ENCODE measurements around the gene SKP1.

Gene SKP1

GRCh38 chr5:134120386-134121138, 56.2 kb downstream of the SKP1 start:
- no peak for TF ChIP-seq CTCF (conservative IDR thresholded peaks at IDR 0.05; ENCODE audit: control insufficient read depth, insufficient read depth, low read depth, low read length)
- DNase-seq (ENCODE audit: low read depth) = no peak
- no peak overlapping the region for H3K4me3 ChIP-seq (ENCODE audit: control insufficient read depth, low read depth, low read length)

- no peak for DNase-seq (ENCODE audit: low read depth)
- H3K4me3 ChIP-seq (ENCODE audit: control insufficient read depth, low read depth, low read length) = no peak overlapping the region
- TF ChIP-seq CTCF (conservative IDR thresholded peaks at IDR 0.05; ENCODE audit: control insufficient read depth, insufficient read depth, low read depth, low read length) = no peak
Measured at GRCh38 chr5:134119720-134120119, 57.0 kb downstream of the SKP1 start.

- no peak for TF ChIP-seq CTCF (conservative IDR thresholded peaks at IDR 0.05; ENCODE audit: control insufficient read depth, insufficient read depth, low read depth, low read length)
- no peak overlapping the region for H3K4me3 ChIP-seq (ENCODE audit: control insufficient read depth, low read depth, low read length)
- no peak for DNase-seq (ENCODE audit: low read depth)
Measured at GRCh38 chr5:134118212-134118835, 58.4 kb downstream of the SKP1 start.

- H3K4me3 ChIP-seq (ENCODE audit: control insufficient read depth, low read depth, low read length) = no peak overlapping the region
- TF ChIP-seq CTCF (conservative IDR thresholded peaks at IDR 0.05; ENCODE audit: control insufficient read depth, insufficient read depth, low read depth, low read length) = no peak
- no peak for DNase-seq (ENCODE audit: low read depth)
Measured at GRCh38 chr5:134116789-134117761, 59.7 kb downstream of the SKP1 start.

- no peak for TF ChIP-seq CTCF (conservative IDR thresholded peaks at IDR 0.05; ENCODE audit: control insufficient read depth, insufficient read depth, low read depth, low read length)
- no peak for DNase-seq (ENCODE audit: low read depth)
- H3K4me3 ChIP-seq (ENCODE audit: control insufficient read depth, low read depth, low read length) = no peak overlapping the region
Measured at GRCh38 chr5:134116286-134116685, 60.5 kb downstream of the SKP1 start.

- no peak for TF ChIP-seq CTCF (conservative IDR thresholded peaks at IDR 0.05; ENCODE audit: control insufficient read depth, insufficient read depth, low read depth, low read length)
- H3K4me3 ChIP-seq (ENCODE audit: control insufficient read depth, low read depth, low read length) = no peak overlapping the region
- no peak for DNase-seq (ENCODE audit: low read depth)
Measured at GRCh38 chr5:134115806-134116175, 61.0 kb downstream of the SKP1 start.

Data from fibroblast of mammary gland (primary cell).